Ovary (tissue), 9 donors: ENCODE data around the gene CEP44. TPM values are rescaled to one million over a fixed set of nuclear protein-coding genes. Genes with fewer than 3 reads are reported as not detected.

Source experiments
- DNase-seq, 5 donors: peaks; one replicate each; pipeline ENCODE4 v3.0.0-alpha.2; 2019 to 2020
- H3K27ac ChIP-seq, 2 donors: fragments of 200-600 bp; one replicate each; pipeline versions ENCODE4 v1.5.1 to v1.8.0; 2019 to 2022
- H3K27me3 ChIP-seq: fragments of 200-600 bp; one replicate; pipeline ENCODE4 v1.8.0; 2022
- H3K36me3 ChIP-seq: fragments of 200-600 bp; sonication (generic); one replicate; pipeline ENCODE4 v1.5.1; 2019
- H3K4me1 ChIP-seq: one replicate; pipeline ENCODE4 v1.8.1; 2013; ENCODE audit warnings: mild to moderate bottlenecking, moderate library complexity; ENCODE audit not compliant: insufficient read depth
- H3K4me3 ChIP-seq: fragments of 200-600 bp; sonication (generic); one replicate; pipeline ENCODE4 v1.5.1; 2017
- H3K9me3 ChIP-seq, 2 donors: fragments of 200-600 bp in 1 of 2; sonication (generic) in 1 of 2; one replicate each; pipeline versions ENCODE4 v1.5.1 to v1.8.1; 2013 to 2019; ENCODE audit warnings: mild to moderate bottlenecking in 1 of 2, moderate library complexity in 1 of 2
- CTCF ChIP-seq, 3 donors: fragments of 450-650 bp in 2 of 3; fragments of 200-600 bp in 1 of 3; IDR thresholded peaks; one replicate each; pipeline versions ENCODE4 v1.5.1 to v1.8.0; 2016 to 2022; ENCODE audit warnings: antibody characterized with exemption in 3 of 3, mild to moderate bottlenecking in 1 of 3
- EP300 ChIP-seq: sonication (generic); formaldehyde crosslinking; IDR thresholded peaks from one replicate; pipeline ENCODE4 v1.6.1; 2017; ENCODE audit warnings: antibody characterized with exemption
- POLR2A ChIP-seq: fragments of 450-650 bp; IDR thresholded peaks from one replicate; pipeline ENCODE4 v1.6.1; 2017; ENCODE audit warnings: antibody characterized with exemption, mild to moderate bottlenecking, moderate library complexity
- WGBS, 3 donors: extraction: QIAGEN DNeasy Blood & Tissue Kit in 1 of 3; methylation state at CpG; one replicate each; pipeline versions ENCODE4 v1.1.5 to v1.1.7; 2013 to 2017; 5-methylcytosine and 5-hydroxymethylcytosine counted together
- intact Hi-C, 4 donors: fragments of 100-400 bp; cut with DNase I; formaldehyde crosslinking; loops; one replicate each; pipeline versions ENCODE4 v1.11.0 to v1.15.1; 2022 to 2023
- polyA plus RNA-seq, 2 donors: library from polyadenylated mRNA; stranded (reverse); fragments of 200-250 nt in 1 of 2; fragments of 350-450 nt in 1 of 2; fragmentation: Illumina TruSeq in 1 of 2; extraction: RNeasy Lipid Tissue Mini Kit (QIAGEN cat#74804) in 1 of 2; gene quantifications; one replicate each; pipeline ENCODE4 v1.2.3, GENCODE V29; 2013 to 2014
- total RNA-seq, 7 donors: library from RNA; depleted of rRNA in 2 of 7; stranded (reverse); fragments of >200 nt in 2 of 7; fragmentation: NEBNext Ultra II Directional in 3 of 7; extraction: Animal tissue kit (Norgen Biotek cat#: 25700) in 3 of 7; gene quantifications; one replicate each; pipeline versions ENCODE4 v1.1.0 to v1.2.4, GENCODE V29; 2016 to 2023
- donor health status: DM: no; HTN: no; CAD: no; lungs with moderate emphysema.
- donor health status: DM: no; HTN: no; CAD: no.
- donor health status: Bipolar disorder and iron deficiency.
- donor health status: DM: yes; HTN: yes; CAD: no.
- donor health status: DM: no; HTN: no; CAD: no.
- donor health status: DM: yes; HTN: yes; CAD: no.

CEP44 gene
- total and polyA plus RNA-seq, 9 donors, result 8.7 to 23.2 (median 15.8) TPM

- no peak overlapping the region for H3K27ac ChIP-seq
- 83 to 97% (median 91%) methylated on average over 2 of the region's 2 CpGs for WGBS, 3 donors
- TF ChIP-seq CTCF (IDR thresholded peaks at IDR 0.05), result no peak
- TF ChIP-seq POLR2A, result no peak
- intact Hi-C loops, result loop anchor here in 1 of 4 donors (10.0 kb wide), 1 partner anchor 265 kb away; no protein-coding TSS in a partner anchor
- no peak for DNase-seq
- H3K27me3 ChIP-seq, result no peaks in the 10 kb centered on the region
- H3K4me1 ChIP-seq, result no peaks in the 10 kb centered on the region
- no peaks in the 10 kb centered on the region for H3K36me3 ChIP-seq
- no peak overlapping the region for H3K4me3 ChIP-seq
- H3K9me3 ChIP-seq, result no peaks in the 10 kb centered on the region
These were observed 86.3 kb downstream of the CEP44 start for GRCh38 chr4:174369985-174370384.

GRCh38 chr4:174373821-174374220, 90.1 kb downstream of the CEP44 start:
- no peaks in the 10 kb centered on the region for H3K4me1 ChIP-seq
- no peaks in the 10 kb centered on the region for H3K9me3 ChIP-seq
- no peak overlapping the region for H3K4me3 ChIP-seq
- intact Hi-C loops, result no loop called here
- no peaks in the 10 kb centered on the region for H3K36me3 ChIP-seq
- 47 to 73% (median 67%) methylated on average over 1 of the region's 1 CpG for WGBS, 3 donors
- TF ChIP-seq CTCF (IDR thresholded peaks at IDR 0.05) (no peak), EP300 (no peak), POLR2A (no peak)
- H3K27ac ChIP-seq, result no peak overlapping the region
- no peak for DNase-seq
- H3K27me3 ChIP-seq, result no peaks in the 10 kb centered on the region

- Histone ChIP-seq H3K27ac (no peak overlapping the region), H3K27me3 (no peaks in the 10 kb centered on the region), H3K9me3 (no peaks in the 10 kb centered on the region), H3K36me3 (no peaks in the 10 kb centered on the region), H3K4me1 (no peaks in the 10 kb centered on the region), H3K4me3 (no peak overlapping the region)
- intact Hi-C loops, result no loop called here
- no peak for TF ChIP-seq POLR2A
- TF ChIP-seq EP300, result no peak
- TF ChIP-seq CTCF (IDR thresholded peaks at IDR 0.05), result no peak
- WGBS, 3 donors, result 77 to 87% (median 85%) methylated on average over 8 of the region's 8 CpGs
- no peak for DNase-seq
These were observed 91.7 kb downstream of the CEP44 start for GRCh38 chr4:174375422-174375821.

- no peaks in the 10 kb centered on the region for H3K4me1 ChIP-seq
- no peak for DNase-seq
- H3K27ac ChIP-seq, result no peak overlapping the region
- TF ChIP-seq POLR2A (no peak), CTCF (IDR thresholded peaks at IDR 0.05) (no peak), EP300 (no peak)
- H3K27me3 ChIP-seq, result no peaks in the 10 kb centered on the region
- 71 to 74% (median 73%) methylated on average over 2 of the region's 2 CpGs for WGBS, 3 donors
- no peaks in the 10 kb centered on the region for H3K9me3 ChIP-seq
- intact Hi-C loops, result loop anchor here in 1 of 4 donors (2.0 kb wide), 1 partner anchor 23 kb away; no protein-coding TSS in a partner anchor
- no peak overlapping the region for H3K4me3 ChIP-seq
- H3K36me3 ChIP-seq, result no peaks in the 10 kb centered on the region
These were observed 93.9 kb downstream of the CEP44 start for GRCh38 chr4:174377613-174378012.
